Muscle layer of colon (tissue), 2 donors: ENCODE data around the gene RNF149.

ENCODE experiments used
- H3K27ac ChIP-seq: one replicate; pipeline ENCODE4 v1.7.0; 2013; ENCODE audit warnings: low read depth, mild to moderate bottlenecking, low read length, moderate library complexity
- H3K27me3 ChIP-seq, 2 donors: one replicate each; pipeline ENCODE4 v1.7.0; 2013; ENCODE audit warnings: low read length in 2 of 2, mild to moderate bottlenecking in 2 of 2; ENCODE audit not compliant: insufficient read depth in 2 of 2, control insufficient read depth in 1 of 2
- H3K36me3 ChIP-seq: one replicate; pipeline ENCODE4 v1.7.0; 2013; ENCODE audit warnings: mild to moderate bottlenecking, low read length; ENCODE audit not compliant: insufficient read depth
- H3K4me1 ChIP-seq: one replicate; pipeline ENCODE4 v1.7.0; 2013; ENCODE audit warnings: mild to moderate bottlenecking, low read length; ENCODE audit not compliant: insufficient read depth
- H3K4me3 ChIP-seq, 2 donors: one replicate each; pipeline ENCODE4 v1.7.0; 2013; ENCODE audit warnings: low read length in 2 of 2, low read depth in 1 of 2, mild to moderate bottlenecking in 1 of 2, moderate library complexity in 1 of 2
- H3K9ac ChIP-seq: one replicate; pipeline ENCODE4 v1.7.0; 2013; ENCODE audit warnings: low read length
- H3K9me3 ChIP-seq: one replicate; pipeline ENCODE4 v1.7.0; 2013; ENCODE audit warnings: mild to moderate bottlenecking, low read length
- donor health status: abdominal sarcoma.
- donor health status: Adenocarcinoma of cecum.

Gene RNF149

DNA sequence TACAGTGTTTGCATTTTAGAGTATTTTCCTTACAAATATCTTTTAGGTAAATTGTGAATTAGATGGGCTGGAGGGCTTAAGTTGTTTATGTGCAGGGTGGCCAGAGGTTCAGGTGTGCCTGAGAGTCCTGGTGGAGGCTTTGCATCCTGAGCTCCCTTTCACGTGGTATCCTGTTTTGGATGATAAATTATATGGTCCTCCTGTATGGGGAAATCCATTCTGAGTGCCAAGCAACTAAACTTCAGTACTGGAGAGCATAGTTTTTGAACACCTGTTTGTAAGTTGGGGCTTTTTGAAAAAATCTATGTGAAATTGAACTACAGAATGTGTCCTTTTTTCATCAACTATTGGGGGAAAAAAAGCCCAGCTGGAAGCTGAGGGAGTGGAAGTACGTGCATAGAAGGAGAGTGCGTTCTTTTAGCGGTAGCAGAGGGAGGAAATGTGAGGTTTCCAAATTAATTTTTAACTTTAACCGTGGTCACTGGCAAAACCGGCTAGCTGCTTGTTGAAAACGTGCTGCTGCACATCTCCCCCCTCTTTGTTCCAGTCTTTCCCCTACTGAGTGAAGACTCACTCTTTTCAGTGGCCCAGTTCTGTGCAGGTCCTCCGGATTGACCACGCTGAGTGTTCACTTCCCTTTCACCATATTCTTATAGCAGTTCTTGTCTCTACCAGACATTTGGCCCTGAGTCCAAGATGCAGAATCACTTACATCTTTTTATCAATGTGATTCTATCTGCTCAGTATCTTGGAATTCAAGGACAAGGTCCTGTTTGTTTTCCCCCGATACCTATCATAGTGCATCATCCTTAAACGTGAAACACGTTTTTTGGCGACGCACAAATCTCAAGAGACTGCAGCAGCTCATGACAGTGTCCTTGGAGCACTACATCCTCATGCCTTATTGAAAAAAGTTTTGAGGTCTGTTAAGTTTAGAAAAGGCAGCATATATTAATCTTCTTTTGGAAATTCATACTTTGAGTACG is 40.5 kb downstream of the RNF149 start:
- Histone ChIP-seq H3K9ac (no peak overlapping the region), H3K27ac (no peak overlapping the region), H3K9me3 (no peaks in the 10 kb centered on the region), H3K36me3 (peaks cover 85% of the 10 kb centered on the region), H3K27me3 (no peaks in the 10 kb centered on the region), H3K4me3 (no peak overlapping the region), H3K4me1 (no peaks in the 10 kb centered on the region)

DNA sequence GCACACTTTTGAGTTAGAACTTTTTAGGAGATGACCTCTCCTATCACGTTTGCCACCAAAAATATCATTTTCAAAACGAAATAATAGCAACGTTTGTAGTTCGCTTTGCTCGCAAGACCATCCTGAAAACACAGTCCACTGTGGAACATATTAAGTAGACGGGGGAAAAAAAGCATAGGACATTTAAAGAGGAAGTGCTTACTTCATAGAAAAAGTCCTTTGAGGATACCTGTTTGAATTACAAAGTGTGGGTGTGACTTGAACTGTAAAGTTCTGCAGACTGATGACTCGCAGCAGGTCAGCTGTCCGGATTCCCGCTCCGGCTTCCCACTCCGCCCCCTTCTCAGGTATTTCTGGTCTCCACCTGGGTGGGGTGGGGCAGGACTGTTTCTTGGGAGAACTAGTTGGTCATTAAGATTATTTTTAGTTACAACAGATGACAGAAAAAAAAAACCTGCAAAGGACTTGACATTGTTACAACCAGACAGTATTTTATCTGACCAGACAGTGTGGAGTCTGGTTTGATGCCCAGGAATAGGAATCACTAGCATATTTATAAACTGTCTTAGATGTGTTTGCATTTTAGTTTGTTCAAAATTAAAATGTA is 42.5 kb downstream of the RNF149 start:
- Histone ChIP-seq H3K4me3 (no peak overlapping the region), H3K9me3 (no peaks in the 10 kb centered on the region), H3K4me1 (no peaks in the 10 kb centered on the region), H3K27ac (no peak overlapping the region), H3K27me3 (no peaks in the 10 kb centered on the region), H3K36me3 (peaks cover 77% of the 10 kb centered on the region), H3K9ac (no peak overlapping the region)

DNA sequence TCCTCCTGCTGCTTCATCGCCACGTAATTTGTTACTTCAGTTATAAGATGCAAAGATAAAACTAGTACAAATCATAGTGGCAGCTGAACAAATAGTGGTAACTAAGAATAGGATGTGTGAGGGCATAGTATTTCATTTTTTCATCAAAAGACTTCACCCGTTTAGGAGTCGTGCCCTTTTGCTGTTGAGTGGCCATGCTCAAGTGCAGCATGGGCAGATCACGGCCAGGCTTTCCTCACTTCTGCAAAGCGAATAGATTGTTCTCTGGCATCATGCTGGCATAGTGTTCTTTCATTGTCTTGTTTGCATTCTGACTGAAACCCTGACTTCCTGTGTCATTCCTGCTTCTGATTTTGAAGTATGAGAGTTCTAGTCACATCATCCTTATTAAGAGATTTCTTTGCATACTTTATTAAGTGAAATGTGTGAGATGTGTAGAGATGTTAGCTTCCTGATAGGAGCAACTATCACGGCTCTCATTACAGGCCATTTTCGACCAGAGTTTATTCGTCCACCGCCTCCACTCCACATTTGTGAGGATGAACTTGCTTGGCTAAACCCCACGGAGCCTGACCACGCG is 44.1 kb downstream of the RNF149 start:
- no peak overlapping the region for H3K4me3 ChIP-seq
- H3K27me3 ChIP-seq, result no peaks in the 10 kb centered on the region
- H3K27ac ChIP-seq, result no peak overlapping the region
- H3K4me1 ChIP-seq, result no peaks in the 10 kb centered on the region
- no peaks in the 10 kb centered on the region for H3K9me3 ChIP-seq
- H3K9ac ChIP-seq, result no peak overlapping the region
- H3K36me3 ChIP-seq, result peaks cover 63% of the 10 kb centered on the region

DNA sequence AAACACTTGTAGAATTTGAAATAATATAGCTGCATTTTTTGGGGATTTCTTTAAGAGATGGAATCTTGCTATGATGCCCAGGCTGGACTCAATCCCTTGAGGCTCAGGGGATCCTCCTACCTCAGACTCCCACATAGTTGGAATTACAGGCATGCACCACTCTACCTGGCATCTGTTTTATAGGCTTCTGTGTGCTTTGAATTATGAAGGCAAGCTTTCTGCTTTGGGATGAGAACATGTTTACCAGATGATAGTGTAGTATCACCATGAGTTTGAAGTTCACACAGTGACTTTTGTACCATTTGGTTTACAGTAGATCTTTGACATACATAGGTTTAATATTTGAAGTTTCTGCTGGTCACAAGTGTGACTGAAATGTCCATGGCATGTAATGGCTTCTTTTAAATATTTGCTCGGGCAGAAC is 45.1 kb downstream of the RNF149 start:
- H3K4me1 ChIP-seq, result no peaks in the 10 kb centered on the region
- peaks cover 60% of the 10 kb centered on the region for H3K36me3 ChIP-seq
- no peaks in the 10 kb centered on the region for H3K27me3 ChIP-seq
- H3K9me3 ChIP-seq, result no peaks in the 10 kb centered on the region
- H3K27ac ChIP-seq, result no peak overlapping the region
- H3K4me3 ChIP-seq, result no peak overlapping the region
- no peak overlapping the region for H3K9ac ChIP-seq

DNA sequence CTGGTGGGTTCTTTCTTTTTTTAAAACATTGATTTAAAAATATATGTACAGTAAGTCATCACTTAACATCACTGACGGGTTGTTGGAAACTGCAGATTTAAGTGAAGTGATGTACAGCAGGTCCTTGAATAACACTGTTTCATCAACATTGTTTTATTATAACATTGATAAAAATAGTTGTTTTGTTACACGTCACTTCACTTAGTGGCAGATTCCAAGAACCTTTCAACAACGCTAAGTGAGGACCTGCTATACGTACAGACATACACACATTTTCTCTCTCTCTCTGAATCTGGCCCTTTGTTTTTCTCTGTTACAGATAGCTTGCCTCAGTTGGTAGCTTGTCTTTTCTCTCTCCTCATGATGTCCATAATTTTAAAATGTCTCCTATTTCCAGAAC is 46.4 kb downstream of the RNF149 start:
- Histone ChIP-seq H3K9me3 (no peaks in the 10 kb centered on the region), H3K27ac (no peak overlapping the region), H3K9ac (no peak overlapping the region), H3K4me3 (no peak overlapping the region), H3K36me3 (peaks cover 49% of the 10 kb centered on the region), H3K27me3 (no peaks in the 10 kb centered on the region), H3K4me1 (no peaks in the 10 kb centered on the region)

DNA sequence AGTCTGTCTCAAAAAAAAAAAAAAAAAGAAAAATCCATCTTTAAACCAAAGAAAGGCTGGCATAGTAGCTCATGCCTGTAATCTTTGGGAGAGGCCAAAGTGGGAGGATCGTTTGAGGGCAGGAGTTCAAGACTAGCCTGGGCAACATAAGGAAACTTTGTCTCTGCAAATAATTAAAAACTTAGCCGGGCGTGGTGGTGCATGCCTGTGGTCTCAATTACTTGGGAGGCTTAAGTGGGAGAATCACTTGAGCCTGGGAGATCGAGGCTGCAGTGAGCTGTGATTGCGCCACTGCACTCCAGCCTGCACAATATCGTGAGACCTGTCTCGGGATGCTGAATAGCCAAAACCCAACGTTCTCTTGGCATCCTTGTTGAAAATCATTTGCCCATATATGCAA is 49.7 kb downstream of the RNF149 start:
- no peaks in the 10 kb centered on the region for H3K27me3 ChIP-seq
- no peak overlapping the region for H3K4me3 ChIP-seq
- no peak overlapping the region for H3K27ac ChIP-seq
- H3K4me1 ChIP-seq, result peaks cover 12% of the 10 kb centered on the region
- peaks cover 22% of the 10 kb centered on the region for H3K36me3 ChIP-seq
- H3K9ac ChIP-seq, result no peak overlapping the region
- H3K9me3 ChIP-seq, result no peaks in the 10 kb centered on the region

DNA sequence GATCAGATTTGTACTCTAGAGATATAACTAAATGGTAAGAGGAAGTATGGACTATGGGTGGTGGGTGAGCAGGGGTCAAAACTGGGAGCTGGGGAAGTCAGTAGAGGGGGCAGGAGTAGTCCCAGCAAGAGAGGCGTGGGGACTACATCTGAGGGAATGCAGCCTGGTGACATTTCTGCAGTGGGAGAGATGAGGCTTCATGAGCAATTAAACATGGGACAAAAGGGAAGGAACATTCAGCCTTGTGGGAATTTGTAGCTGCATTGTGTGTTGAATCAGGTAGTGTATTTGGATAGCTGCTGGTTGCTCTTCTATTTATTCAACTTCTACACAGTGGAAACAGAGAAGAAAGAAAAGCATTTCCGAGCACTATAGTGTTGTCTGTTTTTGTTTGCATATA is 52.2 kb downstream of the RNF149 start:
- Histone ChIP-seq H3K9me3 (no peaks in the 10 kb centered on the region), H3K27me3 (no peaks in the 10 kb centered on the region), H3K9ac (no peak overlapping the region), H3K27ac (no peak overlapping the region), H3K4me3 (no peak overlapping the region), H3K36me3 (peaks cover 7% of the 10 kb centered on the region), H3K4me1 (peaks cover 21% of the 10 kb centered on the region)

DNA sequence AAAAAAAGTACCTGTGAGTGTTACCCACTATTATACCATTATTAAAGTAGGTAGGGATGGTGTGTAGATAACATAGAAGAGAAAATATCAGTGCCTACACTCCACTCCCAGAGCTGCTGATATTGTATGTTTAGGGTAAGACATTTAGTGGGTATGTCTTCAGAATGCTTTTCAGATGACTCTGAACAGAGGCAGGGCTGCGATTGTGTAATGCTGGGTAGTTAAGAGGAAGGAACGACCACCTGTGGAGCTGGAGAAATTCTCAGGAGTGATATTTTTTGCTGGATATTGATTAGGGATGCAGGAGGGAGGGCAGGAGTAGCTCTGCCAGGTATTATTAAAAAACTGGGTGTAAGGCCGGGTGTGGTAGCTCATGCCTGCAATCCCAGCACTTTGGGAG is 53.0 kb downstream of the RNF149 start:
- Histone ChIP-seq H3K9ac (no peak overlapping the region), H3K27ac (no peak overlapping the region), H3K4me3 (no peak overlapping the region), H3K9me3 (no peaks in the 10 kb centered on the region), H3K36me3 (peaks cover 7% of the 10 kb centered on the region), H3K4me1 (peaks cover 21% of the 10 kb centered on the region), H3K27me3 (no peaks in the 10 kb centered on the region)

DNA sequence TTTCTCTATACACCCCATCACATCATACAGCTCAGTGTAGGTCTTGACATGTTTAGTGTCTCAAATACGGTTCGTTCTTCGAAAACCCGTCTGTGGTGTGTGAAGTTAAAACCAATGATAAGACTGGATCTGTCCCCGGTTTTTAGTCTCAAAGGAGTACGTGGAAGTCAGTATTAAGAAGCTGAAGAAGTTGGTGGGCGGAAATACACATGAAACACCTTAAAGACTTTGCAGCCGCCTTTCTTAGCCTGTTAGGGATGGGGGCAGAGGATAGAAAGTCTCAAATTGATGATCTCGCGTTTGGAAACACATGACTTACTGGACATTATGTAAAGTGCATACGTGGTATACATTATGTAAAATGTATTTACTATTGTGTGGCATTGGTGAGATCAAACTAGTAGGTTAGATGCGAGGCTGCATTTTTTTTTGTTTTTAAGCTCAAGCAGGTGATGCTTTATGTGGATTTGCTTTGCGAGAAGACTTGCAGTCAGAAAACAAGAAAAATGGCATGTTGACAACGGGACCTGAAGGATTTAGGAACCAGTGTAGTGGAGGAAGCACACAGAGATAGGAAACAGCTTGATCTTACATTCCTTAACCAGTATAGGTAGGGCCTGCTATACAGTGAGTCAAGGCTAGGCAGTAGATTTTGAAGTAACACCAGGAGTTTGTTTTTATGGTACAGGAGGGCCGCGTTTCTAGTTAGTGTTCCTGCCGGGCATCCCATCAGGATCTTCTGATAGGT is 54.6 kb downstream of the RNF149 start:
- H3K4me3 ChIP-seq, result peak overlapping the region; percentile 96
- H3K36me3 ChIP-seq, result peaks cover 6% of the 10 kb centered on the region
- H3K9ac ChIP-seq, result peak overlapping the region; percentile 84
- peaks cover 21% of the 10 kb centered on the region for H3K4me1 ChIP-seq
- H3K9me3 ChIP-seq, result no peaks in the 10 kb centered on the region
- H3K27ac ChIP-seq, result no peak overlapping the region
- H3K27me3 ChIP-seq, result no peaks in the 10 kb centered on the region

DNA sequence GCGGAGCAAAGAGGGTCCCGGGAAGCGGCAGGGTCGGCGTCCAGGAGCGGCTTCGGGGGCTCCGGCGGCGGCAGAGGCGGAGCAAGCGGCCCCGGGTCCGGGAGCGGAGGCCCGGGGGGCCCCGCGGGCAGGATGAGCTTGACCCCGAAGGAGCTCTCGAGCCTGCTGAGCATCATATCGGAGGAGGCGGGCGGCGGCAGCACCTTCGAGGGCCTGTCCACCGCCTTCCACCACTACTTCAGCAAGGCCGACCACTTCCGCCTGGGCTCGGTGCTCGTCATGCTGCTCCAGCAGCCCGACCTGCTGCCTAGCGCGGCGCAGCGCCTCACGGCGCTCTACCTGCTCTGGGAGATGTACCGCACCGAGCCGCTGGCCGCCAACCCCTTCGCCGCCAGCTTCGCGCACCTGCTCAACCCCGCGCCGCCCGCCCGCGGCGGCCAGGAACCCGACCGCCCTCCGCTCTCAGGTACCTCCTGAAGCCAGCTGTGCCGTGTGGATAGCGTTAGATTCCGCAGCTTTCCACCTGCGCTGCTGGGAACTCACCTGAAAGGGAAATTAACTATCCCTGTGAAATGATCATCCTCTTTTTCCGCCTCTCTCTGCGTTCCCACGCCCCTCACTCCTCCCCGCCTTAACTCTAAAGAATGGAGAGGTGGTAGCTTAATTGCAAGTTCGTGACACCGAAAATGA is 55.3 kb downstream of the RNF149 start:
- Histone ChIP-seq H3K27ac (peak overlapping the region; percentile 90), H3K9ac (peak overlapping the region; percentile 84), H3K27me3 (no peaks in the 10 kb centered on the region), H3K4me1 (peaks cover 21% of the 10 kb centered on the region), H3K9me3 (no peaks in the 10 kb centered on the region), H3K36me3 (no peaks in the 10 kb centered on the region), H3K4me3 (peak overlapping the region; percentile 96)
